CD4-positive, alpha-beta T cell treated with Interleukin-17A for 1 hour (primary cell): ENCODE measurements around the gene IL12A.

Experiments used
- DNase-seq: peaks from one replicate; pipeline ENCODE4 v3.0.0-alpha.2; 2020

The IL12A gene

GRCh38 chr3:159988617-159989271 is at the start of gene IL12A:
Gene IL12A, plus strand, starts transcription at chr3:159988835.
- peak; percentile 86 for DNase-seq

GRCh38 chr3:159941038-159942000 is 47.3 kb upstream of the IL12A start:
- no peak for DNase-seq

GRCh38 chr3:159944781-159945180 is 43.9 kb upstream of the IL12A start:
- no peak for DNase-seq

- DNase-seq: no peak
Observed at GRCh38 chr3:159945930-159946329, 42.7 kb upstream of the IL12A start.

GRCh38 chr3:159947220-159947619 is 41.4 kb upstream of the IL12A start:
- DNase-seq: no peak

- DNase-seq: no peak
Observed at GRCh38 chr3:159948429-159949144, 40.0 kb upstream of the IL12A start.

- no peak for DNase-seq
Observed at GRCh38 chr3:159950156-159950898, 38.3 kb upstream of the IL12A start.

- DNase-seq: no peak
Observed at GRCh38 chr3:159951540-159951939, 37.1 kb upstream of the IL12A start.

GRCh38 chr3:159953325-159954085 is 35.1 kb upstream of the IL12A start:
- DNase-seq: no peak

- no peak for DNase-seq
Observed at GRCh38 chr3:159960188-159961148, 28.2 kb upstream of the IL12A start.

GRCh38 chr3:159964166-159964973 is 24.3 kb upstream of the IL12A start:
- no peak for DNase-seq

GRCh38 chr3:159971311-159971710 is 17.3 kb upstream of the IL12A start:
- DNase-seq: no peak

GRCh38 chr3:159977295-159977694 is 11.3 kb upstream of the IL12A start:
- no peak for DNase-seq

GRCh38 chr3:159978353-159978752 is 10.3 kb upstream of the IL12A start:
- no peak for DNase-seq

- no peak for DNase-seq
Observed at GRCh38 chr3:159978918-159979703, 9.5 kb upstream of the IL12A start.

GRCh38 chr3:159982442-159982974 is 6.1 kb upstream of the IL12A start:
- no peak for DNase-seq

- no peak for DNase-seq
Observed at GRCh38 chr3:159987291-159987711, 1.3 kb upstream of the IL12A start.

GRCh38 chr3:159989973-159990846 is 1.6 kb downstream of the IL12A start:
- no peak for DNase-seq
